Lung (tissue), 12 donors: Measurements from ENCODE around the gene P2RX7. TPM values are rescaled to one million over a fixed set of nuclear protein-coding genes. Genes with fewer than 3 reads are reported as not detected.

Experiments
- ATAC-seq: fragments of 200-7000 bp; cut with Tn5 transposase; one replicate; pipeline ENCODE4 v1.9.1; 2020; ENCODE audit warnings: moderate number of reproducible peaks; ENCODE audit not compliant: insufficient read depth, low FRiP score
- DNase-seq, 3 donors: peaks; one replicate each; pipeline ENCODE4 v3.0.0-alpha.2; 2013 to 2017
- H3K27ac ChIP-seq, 2 donors: one replicate each; pipeline ENCODE4 v1.5.1; 2013; ENCODE audit warnings: mild to moderate bottlenecking in 2 of 2, moderate library complexity in 2 of 2, control low read depth in 1 of 2, inconsistent platforms in 1 of 2, low read depth in 1 of 2, low read length in 1 of 2
- H3K27me3 ChIP-seq, 3 donors: one replicate each; pipeline ENCODE4 v1.5.1; 2013; ENCODE audit warnings: low read length in 2 of 3; ENCODE audit not compliant: control insufficient read depth in 3 of 3, insufficient read depth in 3 of 3
- H3K36me3 ChIP-seq, 4 donors: one replicate each; pipeline ENCODE4 v1.5.1; 2013; ENCODE audit warnings: low read length in 4 of 4, mild to moderate bottlenecking in 1 of 4, moderate library complexity in 1 of 4; ENCODE audit not compliant: control insufficient read depth in 4 of 4, insufficient read depth in 4 of 4
- H3K4me1 ChIP-seq, 5 donors: one replicate each; pipeline ENCODE4 v1.5.1; 2013; ENCODE audit warnings: low read length in 5 of 5, mild to moderate bottlenecking in 2 of 5, moderate library complexity in 1 of 5; ENCODE audit not compliant: control insufficient read depth in 5 of 5, insufficient read depth in 5 of 5
- H3K4me3 ChIP-seq: one replicate; pipeline ENCODE4 v1.5.1; 2013; ENCODE audit warnings: mild to moderate bottlenecking, control low read depth, moderate library complexity
- H3K9ac ChIP-seq, 2 donors: one replicate each; pipeline ENCODE4 v1.5.1; 2013; ENCODE audit warnings: low read length in 2 of 2, control low read depth in 1 of 2; ENCODE audit not compliant: insufficient read depth in 1 of 2
- H3K9me3 ChIP-seq, 4 donors: one replicate each; pipeline ENCODE4 v1.5.1; 2013; ENCODE audit warnings: low read length in 3 of 4, mild to moderate bottlenecking in 1 of 4, moderate library complexity in 1 of 4; ENCODE audit not compliant: control insufficient read depth in 4 of 4, insufficient read depth in 3 of 4
- WGBS, 2 donors: extraction: QIAGEN DNeasy Blood & Tissue Kit; methylation state at CpG; one replicate each; pipeline ENCODE4 v1.1.7; 2013; 5-methylcytosine and 5-hydroxymethylcytosine counted together
- polyA plus RNA-seq, 2 donors: library from polyadenylated mRNA; stranded (reverse); fragments of 200-250 nt; gene quantifications; one replicate each; pipeline ENCODE4 v1.2.1, GENCODE V29; 2013
- total RNA-seq, 2 donors: library from RNA; depleted of rRNA in 1 of 2; stranded (reverse); fragments of >200 nt in 1 of 2; gene quantifications; one replicate each; pipeline ENCODE4 v1.2.1, GENCODE V29; 2014 to 2021
- TF ChIP-seq, protein P1 (sequence below): IDR thresholded peaks from 2 replicates; pipeline ENCODE4 v1.5.1; 2012; ENCODE audit warnings: mild to moderate bottlenecking; ENCODE audit errors: control extremely low read depth, extremely low read depth
- donor health status: control.
- donor health status: control.
- donor health status: Bipolar disorder and iron deficiency.
- donor health status: healthy.
- donor health status: DM: yes; HTN: yes; CAD: no.

P2RX7 gene
- total and polyA plus RNA-seq, 4 donors = 5.3 to 17.1 (median 8.3) TPM

DNA sequence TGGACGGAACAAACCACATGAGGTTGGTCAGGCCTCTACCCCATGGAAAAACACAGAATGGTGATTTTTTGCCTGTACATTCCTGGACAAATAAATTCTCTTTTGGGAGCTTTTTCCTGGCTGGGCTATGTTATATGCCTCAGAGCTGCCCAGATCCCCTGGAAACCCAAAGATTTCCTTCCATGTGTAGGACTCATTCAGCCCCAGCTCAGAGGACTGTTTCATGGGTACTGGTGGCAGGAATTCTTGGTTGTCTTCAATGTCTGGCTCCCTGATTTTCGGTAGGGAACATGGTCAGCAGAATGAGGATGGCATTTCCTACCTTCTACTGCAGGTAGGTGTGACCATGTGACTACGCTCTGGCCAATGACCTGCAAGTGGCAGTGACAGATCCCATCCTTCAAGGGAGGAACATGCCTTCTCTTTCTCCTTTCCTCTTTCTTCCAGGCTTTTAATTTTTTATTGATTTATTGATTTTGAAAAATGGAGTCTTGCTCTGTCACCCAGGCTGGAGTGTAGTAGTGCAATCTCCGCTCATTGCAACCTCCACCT, 15.4 kb upstream of the P2RX7 start:
- no peaks in the 10 kb centered on the region for H3K27me3 ChIP-seq
- ATAC-seq = no peak
- H3K27ac ChIP-seq = no peak overlapping the region
- H3K9ac ChIP-seq = no peak overlapping the region
- no peaks in the 10 kb centered on the region for H3K9me3 ChIP-seq
- H3K36me3 ChIP-seq = no peaks in the 10 kb centered on the region
- H3K4me3 ChIP-seq = no peak overlapping the region
- 91 to 96% methylated on average over 4 of the region's 4 CpGs for WGBS, 2 donors
- no peak for DNase-seq
- no peaks in the 10 kb centered on the region for H3K4me1 ChIP-seq
- TF ChIP-seq, protein P1, sequence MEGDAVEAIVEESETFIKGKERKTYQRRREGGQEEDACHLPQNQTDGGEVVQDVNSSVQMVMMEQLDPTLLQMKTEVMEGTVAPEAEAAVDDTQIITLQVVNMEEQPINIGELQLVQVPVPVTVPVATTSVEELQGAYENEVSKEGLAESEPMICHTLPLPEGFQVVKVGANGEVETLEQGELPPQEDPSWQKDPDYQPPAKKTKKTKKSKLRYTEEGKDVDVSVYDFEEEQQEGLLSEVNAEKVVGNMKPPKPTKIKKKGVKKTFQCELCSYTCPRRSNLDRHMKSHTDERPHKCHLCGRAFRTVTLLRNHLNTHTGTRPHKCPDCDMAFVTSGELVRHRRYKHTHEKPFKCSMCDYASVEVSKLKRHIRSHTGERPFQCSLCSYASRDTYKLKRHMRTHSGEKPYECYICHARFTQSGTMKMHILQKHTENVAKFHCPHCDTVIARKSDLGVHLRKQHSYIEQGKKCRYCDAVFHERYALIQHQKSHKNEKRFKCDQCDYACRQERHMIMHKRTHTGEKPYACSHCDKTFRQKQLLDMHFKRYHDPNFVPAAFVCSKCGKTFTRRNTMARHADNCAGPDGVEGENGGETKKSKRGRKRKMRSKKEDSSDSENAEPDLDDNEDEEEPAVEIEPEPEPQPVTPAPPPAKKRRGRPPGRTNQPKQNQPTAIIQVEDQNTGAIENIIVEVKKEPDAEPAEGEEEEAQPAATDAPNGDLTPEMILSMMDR = no peak

DNA sequence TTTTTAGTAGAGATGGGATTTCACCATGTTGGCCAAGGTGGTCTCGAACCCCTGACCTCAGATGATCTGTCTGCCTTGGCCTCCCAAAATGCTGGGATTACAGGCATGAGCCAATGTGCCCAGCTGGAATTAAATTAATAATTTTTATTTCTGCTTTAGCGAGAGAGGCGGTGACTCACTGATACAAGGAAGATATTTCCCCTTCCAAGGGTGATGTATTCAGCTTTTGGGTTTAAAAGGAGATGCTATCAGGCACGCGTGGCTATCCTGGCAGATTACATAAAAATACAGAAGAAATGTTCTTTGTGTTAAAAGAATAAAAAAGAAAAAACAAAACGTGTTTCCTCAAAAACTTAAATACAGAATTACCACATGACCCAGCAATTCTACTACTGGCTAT, 12.4 kb upstream of the P2RX7 start:
- H3K4me1 ChIP-seq = no peaks in the 10 kb centered on the region
- DNase-seq (no peak), ATAC-seq (no peak)
- H3K27me3 ChIP-seq = no peaks in the 10 kb centered on the region
- WGBS, 2 donors = 50 to 63% methylated on average over 6 of the region's 6 CpGs
- H3K9ac ChIP-seq = no peak overlapping the region
- no peak overlapping the region for H3K27ac ChIP-seq
- H3K9me3 ChIP-seq = no peaks in the 10 kb centered on the region
- no peak overlapping the region for H3K4me3 ChIP-seq
- TF ChIP-seq, protein P1 = no peak
- H3K36me3 ChIP-seq = no peaks in the 10 kb centered on the region

DNA sequence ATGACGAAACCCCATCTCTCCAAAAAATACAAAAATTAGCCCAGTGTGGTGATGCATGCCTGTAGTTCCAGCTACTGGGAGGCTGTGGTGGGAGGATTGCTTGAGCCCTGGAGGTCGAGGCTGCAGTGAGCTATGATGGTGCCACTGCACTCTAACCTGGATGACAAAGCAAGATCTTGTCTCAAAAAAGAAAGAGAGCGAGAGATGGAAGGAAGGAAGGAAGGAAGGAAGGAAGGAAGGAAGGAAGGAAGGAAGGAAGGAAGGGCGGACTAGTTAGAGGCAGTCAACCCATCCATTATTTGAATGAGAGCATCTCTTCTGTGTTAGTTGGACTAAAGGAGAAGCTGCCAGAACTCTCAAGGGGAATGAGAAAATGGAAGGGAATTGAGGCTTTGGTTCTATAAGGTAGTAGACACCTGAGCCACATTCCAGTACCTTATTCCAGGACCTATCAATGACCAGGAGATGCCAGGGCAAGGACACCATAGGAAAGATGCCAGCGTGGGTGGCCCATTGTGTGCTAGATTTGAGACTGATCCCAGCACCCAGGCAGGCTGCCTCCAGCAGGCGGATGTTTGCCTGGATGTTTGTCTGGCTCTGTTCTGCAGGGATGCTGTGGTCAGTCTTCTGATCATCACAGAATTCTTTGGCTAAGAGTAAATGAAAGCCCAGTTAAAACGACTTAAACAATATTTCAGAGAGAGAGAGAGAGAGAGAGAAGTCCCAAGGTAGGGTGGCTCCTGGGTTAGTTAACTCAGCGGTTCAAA, 11.5 kb upstream of the P2RX7 start:
- TF ChIP-seq, protein P1 = no peak
- ATAC-seq = no peak
- no peak overlapping the region for H3K9ac ChIP-seq
- H3K4me3 ChIP-seq = no peak overlapping the region
- no peaks in the 10 kb centered on the region for H3K4me1 ChIP-seq
- H3K27ac ChIP-seq = no peak overlapping the region
- DNase-seq = no peak
- WGBS, 2 donors = 74 to 75% methylated on average over 8 of the region's 8 CpGs
- H3K9me3 ChIP-seq = no peaks in the 10 kb centered on the region
- H3K27me3 ChIP-seq = no peaks in the 10 kb centered on the region
- H3K36me3 ChIP-seq = no peaks in the 10 kb centered on the region

DNA sequence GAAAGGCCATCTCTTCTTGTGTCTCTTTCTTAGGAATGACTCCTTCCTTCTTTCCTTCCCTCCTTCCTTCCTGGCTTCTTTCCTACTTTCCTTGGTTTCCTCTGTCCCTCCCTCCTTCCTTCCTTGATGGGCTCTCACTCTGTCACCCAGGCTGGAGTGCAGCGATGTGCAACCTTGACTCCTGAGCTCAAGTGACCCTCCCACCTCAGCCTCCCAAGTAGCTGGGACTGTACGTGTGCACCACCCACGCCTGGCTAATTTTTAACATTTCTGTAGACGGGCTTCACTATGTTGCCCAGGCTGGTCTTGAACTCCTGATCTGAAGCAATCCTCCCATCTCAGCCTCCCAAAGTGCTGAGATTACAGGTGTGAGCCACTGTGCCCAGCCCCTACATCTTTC, 10.9 kb upstream of the P2RX7 start:
- no peak overlapping the region for H3K27ac ChIP-seq
- no peak for ATAC-seq
- no peak overlapping the region for H3K9ac ChIP-seq
- no peaks in the 10 kb centered on the region for H3K4me1 ChIP-seq
- whole genome bisulfite sequencing, 2 donors = 77 to 87% methylated on average over 4 of the region's 4 CpGs
- TF ChIP-seq, protein P1 = no peak
- no peak for DNase-seq
- H3K4me3 ChIP-seq = no peak overlapping the region
- H3K9me3 ChIP-seq = no peaks in the 10 kb centered on the region
- H3K27me3 ChIP-seq = no peaks in the 10 kb centered on the region
- H3K36me3 ChIP-seq = no peaks in the 10 kb centered on the region
